GM18907 (cell line): ENCODE data around the gene CA6.
"Not testable (repeated sequence)": the region's sequence is repeated elsewhere in the genome, so short reads cannot be mapped to it uniquely, and the experiment has no call there.

Source experiments
- ATAC-seq: cut with Tn5 transposase; IDR thresholded peaks from one replicate; pipeline ENCODE4 v1.9.1; 2021; ENCODE audit warnings: mild to moderate bottlenecking, moderate library complexity; ENCODE audit not compliant: unreplicated experiment

The CA6 gene

GRCh38 chr1:8945568-8945967 lies at the start of gene CA6:
Gene CA6 (plus strand): TSS chr1:8945868. CDS start chr1:8945887, 19 bp downstream.
- ATAC-seq: no peak

GRCh38 chr1:8896775-8897174 lies 48.9 kb upstream of the CA6 start:
- ATAC-seq: not testable (repeated sequence)

DNA sequence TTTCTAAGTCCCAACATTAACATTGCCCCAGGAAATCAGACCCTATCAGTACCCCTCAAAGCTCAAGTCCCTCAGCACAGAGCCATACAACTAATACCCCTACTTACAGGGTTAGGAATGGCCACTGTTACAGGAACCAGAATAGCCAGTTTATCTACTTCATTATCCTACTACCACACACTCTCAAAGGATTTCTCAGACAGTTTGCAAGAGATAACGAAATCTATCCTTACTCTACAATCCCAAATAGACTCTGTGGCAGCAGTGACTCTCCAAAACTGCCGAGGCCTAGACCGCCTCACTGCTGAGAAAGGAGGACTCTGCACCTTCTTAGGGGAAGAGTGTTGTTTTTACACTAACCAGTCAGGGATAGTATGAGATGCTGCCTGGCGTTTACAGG lies 48.2 kb upstream of the CA6 start:
- ATAC-seq: not testable (repeated sequence)

DNA sequence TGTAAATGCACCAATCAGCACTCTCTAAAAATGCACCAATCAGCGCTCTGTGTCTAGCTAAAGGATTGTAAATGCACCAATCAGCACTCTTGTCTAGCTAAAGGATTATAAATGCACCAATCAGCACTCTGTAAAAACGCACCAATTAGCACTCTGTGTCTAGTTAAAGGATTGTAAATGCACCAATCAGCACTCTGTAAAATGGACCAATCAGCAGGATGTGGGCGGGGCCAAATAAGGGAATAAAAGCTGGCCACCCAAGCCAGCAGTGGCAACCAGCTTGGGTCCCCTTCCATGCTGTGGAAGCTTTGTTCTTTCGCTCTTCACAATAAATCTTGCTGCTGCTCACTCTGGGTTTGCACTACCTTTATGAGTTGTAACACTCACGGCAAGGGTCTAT lies 47.2 kb upstream of the CA6 start:
- not testable (repeated sequence) for ATAC-seq

DNA sequence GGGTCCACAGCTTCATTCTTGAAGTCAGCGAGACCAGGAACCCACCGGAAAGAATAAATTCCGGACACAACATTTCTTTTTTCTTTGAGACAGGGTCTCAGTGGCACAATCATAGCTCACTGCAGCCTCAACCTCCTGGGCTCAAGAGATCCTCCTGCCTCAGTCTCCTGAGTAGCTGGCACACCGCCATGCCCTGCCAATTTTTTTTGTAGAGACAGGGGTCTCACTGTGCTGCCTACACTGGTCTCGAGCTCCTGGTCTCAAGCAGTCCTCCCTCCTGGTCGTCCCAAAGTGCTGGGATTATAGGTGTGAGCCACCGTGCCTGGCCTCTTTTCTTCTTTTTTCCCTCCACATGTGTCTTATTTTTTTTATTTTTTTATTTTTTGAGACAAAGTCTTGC lies 46.6 kb upstream of the CA6 start:
- no peak for ATAC-seq

DNA sequence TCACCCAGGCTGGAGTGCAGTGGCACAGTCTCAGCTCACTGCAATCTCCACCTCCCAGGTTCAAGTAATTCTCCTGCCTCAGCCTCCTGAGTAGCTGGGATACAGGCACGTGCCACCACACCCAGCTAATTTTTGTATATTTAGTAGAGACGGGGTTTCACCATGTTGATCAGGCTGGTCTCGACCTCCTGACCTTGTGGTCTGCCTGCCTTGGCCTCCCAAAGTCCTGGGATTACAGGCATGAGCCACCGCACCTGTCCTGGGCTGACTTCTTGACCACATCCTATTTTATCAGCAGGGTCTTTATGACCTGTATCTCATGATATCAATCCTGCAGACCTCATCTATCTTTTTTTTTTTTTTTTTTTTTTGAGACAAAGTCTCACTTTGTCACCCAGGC lies 45.0 kb upstream of the CA6 start:
- ATAC-seq: not testable (repeated sequence)

DNA sequence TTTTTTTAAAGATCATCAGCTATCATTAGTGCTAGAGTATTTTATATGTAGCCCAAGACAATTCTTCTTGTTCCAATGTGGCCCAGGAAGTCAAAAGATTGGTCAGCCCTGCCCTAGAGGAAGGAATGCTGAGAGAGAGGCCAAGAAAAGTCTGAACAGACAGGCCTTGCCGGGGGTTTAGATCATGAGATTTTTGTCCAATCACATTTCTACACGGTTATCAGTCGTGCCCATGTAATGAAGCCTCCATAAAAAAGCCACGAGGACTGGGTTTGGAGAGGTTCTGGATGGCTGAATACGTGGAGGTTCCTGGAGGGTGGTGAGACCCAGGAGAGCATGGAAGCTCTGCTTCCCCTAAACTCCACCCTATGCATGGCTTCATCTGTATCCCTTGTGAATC lies 42.9 kb upstream of the CA6 start:
- no peak for ATAC-seq

- no peak for ATAC-seq
Observed at GRCh38 chr1:8903410-8903809, 42.3 kb upstream of the CA6 start.

GRCh38 chr1:8903908-8904650 lies 41.6 kb upstream of the CA6 start:
- ATAC-seq: no peak

- no peak for ATAC-seq
Observed at GRCh38 chr1:8905582-8906191, 40.0 kb upstream of the CA6 start.

- no peak for ATAC-seq
Observed at GRCh38 chr1:8908388-8909151, 37.1 kb upstream of the CA6 start.

DNA sequence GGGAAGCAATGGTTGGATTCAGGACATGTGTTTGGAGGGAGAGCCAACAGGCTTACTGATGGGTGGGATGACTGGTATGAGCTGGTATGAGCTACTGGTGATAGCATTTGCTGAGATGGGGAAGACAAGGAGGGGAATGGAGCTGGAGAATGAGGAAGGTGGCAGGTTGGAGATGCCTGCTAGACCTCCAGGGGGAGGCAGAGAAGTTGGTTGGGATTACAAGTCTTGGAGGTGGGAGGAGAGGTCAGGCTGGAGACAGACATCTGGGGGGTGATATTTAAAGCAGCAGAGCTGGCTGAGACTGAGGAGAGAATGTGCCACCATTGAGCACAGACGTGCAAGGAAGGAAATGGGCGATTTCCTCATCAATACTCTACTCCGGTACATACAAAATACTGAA lies 35.3 kb upstream of the CA6 start:
- no peak for ATAC-seq

DNA sequence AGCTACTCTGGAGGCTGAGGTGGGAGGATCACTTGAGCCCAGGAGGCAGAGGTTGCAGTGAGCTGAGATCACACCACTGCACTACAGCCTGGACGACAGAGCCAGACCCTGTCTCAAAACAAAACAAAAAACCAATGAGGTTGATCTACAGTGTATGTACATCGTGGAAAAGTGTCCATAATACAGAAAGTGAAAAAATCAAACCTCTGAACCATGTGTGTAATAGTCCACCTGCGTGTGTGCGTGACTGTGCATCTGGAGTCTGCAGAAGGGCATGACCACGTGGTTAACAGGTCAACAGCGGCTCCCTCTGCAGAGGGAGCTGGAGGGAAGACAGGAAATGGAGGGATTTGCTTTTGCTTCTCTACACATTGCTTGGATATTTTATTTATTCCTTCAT lies 34.8 kb upstream of the CA6 start:
- ATAC-seq: no peak

GRCh38 chr1:8911416-8912309 lies 34.0 kb upstream of the CA6 start:
- ATAC-seq: no peak

GRCh38 chr1:8913457-8913856 lies 32.2 kb upstream of the CA6 start:
- no peak for ATAC-seq

DNA sequence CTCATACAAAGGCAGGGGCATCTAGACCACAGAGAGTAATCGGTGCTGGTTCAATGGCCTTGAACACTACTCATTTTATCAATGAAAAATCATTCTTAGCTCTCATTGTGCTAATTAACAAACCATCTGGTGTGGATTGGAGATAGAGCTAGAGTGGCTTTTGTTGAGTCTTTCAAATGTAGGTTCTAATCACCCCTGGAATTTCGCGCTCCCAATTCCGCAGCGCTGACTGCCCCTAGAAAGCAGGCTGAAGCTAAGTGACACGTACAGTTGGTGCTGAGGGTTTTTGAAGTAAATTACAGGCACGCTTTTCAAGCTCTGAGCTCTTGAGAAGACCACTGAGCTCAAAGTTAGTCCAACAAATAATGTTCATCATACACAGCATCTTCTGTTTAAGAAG lies 31.2 kb upstream of the CA6 start:
- ATAC-seq: no peak

DNA sequence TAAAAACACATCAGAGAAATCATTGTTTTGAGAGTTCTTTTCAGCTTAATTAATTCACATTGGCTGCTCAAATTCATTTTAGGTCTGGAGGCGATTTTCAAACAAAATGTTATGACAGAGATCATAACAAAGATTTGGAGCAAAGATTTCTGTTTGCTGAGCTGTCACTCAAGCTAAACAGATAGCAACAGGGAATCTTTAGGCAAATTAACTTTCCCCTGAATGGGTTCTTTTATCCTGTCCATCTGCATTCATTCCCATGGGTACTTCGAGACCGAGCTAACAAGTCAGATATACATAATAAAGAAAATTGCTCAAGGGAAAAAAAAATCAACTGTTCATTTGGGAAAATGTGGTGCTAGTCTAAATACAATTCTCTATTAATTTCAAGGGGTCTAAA lies 30.2 kb upstream of the CA6 start:
- ATAC-seq: no peak

DNA sequence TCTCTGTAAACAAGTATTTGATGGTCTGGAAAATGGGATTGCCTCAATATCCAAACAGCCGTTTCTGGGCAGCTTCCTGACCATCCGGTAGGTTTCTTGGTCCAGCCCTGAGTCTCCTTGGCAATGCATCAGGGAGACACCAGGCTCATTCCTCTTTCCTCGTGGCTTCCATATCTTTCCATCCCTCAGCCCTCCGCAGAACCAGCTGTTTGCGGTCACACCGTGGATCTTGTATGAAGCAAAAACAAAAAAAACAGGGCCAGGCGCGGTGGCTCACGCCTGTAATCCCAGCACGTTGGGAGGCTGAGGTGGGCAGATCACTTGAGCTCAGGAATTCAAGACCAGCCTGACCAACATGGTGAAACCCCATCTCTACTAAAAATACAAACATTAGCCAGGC lies 28.1 kb upstream of the CA6 start:
- ATAC-seq: not testable (repeated sequence)

- no peak for ATAC-seq
Observed at GRCh38 chr1:8922962-8923361, 22.7 kb upstream of the CA6 start.

DNA sequence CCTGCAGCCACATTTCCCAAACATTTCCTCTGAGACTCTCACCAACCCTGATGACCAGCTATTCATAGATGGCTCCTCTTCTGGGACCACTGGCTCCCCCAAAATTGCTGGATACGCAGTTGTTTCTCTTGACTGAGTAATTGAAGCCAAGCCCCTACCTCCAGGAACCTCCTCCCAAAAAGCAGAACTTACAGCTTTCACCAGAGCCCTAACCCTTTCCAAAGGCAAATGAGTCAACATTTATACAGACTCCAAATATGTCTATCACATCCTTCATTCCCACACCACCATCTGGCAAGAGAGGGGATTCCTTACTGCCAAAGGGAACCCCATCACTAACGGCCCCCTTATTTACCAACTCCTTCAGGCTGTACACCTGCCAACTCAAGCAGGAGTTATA lies 20.3 kb upstream of the CA6 start:
- ATAC-seq: no peak

GRCh38 chr1:8925960-8926359 lies 19.7 kb upstream of the CA6 start:
- ATAC-seq: no peak
